AG04450 (cell line): ENCODE measurements around the gene CENPP. TPM values are rescaled to one million over a fixed set of nuclear protein-coding genes. Genes with fewer than 3 reads are reported as not detected.

Source experiments
- CTCF ChIA-PET: fragments of 300-600, 350-600 bp; formaldehyde crosslinking; extraction: SDS; loops from one replicate; lab custom pipeline; 2022; ENCODE audit warnings: antibody characterized with exemption, inconsistent platforms; lab: Charles Lee
- POLR2A ChIA-PET: fragments of 350-600 bp; formaldehyde crosslinking; extraction: SDS; loops from one replicate; lab custom pipeline; 2021; ENCODE audit warnings: antibody characterized with exemption, inconsistent platforms; lab: Yijun Ruan, JAX
- DNase-seq: peaks from one replicate; pipeline ENCODE4 v3.0.0-alpha.2; 2011; ENCODE audit warnings: low read depth, low spot score
- H3K27ac ChIP-seq: one replicate; pipeline ENCODE4 v1.5.1; 2012; ENCODE audit warnings: low read depth, low read length, control low read depth
- H3K27me3 ChIP-seq: one replicate; pipeline ENCODE4 v1.6.0; 2012; ENCODE audit warnings: low read length; ENCODE audit not compliant: control insufficient read depth, insufficient read depth
- H3K4me3 ChIP-seq: 2 replicates; pipeline ENCODE4 v1.5.1; 2011; ENCODE audit warnings: mild to moderate bottlenecking, low read depth, low read length, control low read depth
- H3K9me3 ChIP-seq: 2 replicates; pipeline ENCODE4 v1.5.1; 2012; ENCODE audit warnings: low read length; ENCODE audit not compliant: control insufficient read depth, insufficient read depth
- CTCF ChIP-seq: IDR thresholded peaks from 2 replicates; pipeline ENCODE4 v1.5.1; 2011; ENCODE audit warnings: low read depth, low read length, control low read depth, inconsistent platforms
- polyA plus RNA-seq: library from polyadenylated mRNA; depleted of rRNA; stranded (reverse); fragments of >200 nt; gene quantifications from 2 replicates; pipeline ENCODE4 v1.2.3, GENCODE V29; 2011

The CENPP gene
- polyA plus RNA-seq, 1 experiment = 4.4 TPM

- no peak overlapping the region for H3K4me3 ChIP-seq
- no peaks in the 10 kb centered on the region for H3K27me3 ChIP-seq
- no peak overlapping the region for H3K27ac ChIP-seq
- no peak for DNase-seq
- POLR2A ChIA-PET = no interaction called here
- TF ChIP-seq CTCF = no peak
- CTCF ChIA-PET = no interaction called here
- H3K9me3 ChIP-seq = no peaks in the 10 kb centered on the region; the same call in 1 of the 2 replicates
Observed at GRCh38 chr9:92658611-92659010, 332.9 kb downstream of the CENPP start.

GRCh38 chr9:92659601-92660000 lies 333.8 kb downstream of the CENPP start:
- POLR2A ChIA-PET = no interaction called here
- TF ChIP-seq CTCF = no peak
- H3K27ac ChIP-seq = no peak overlapping the region
- H3K27me3 ChIP-seq = no peaks in the 10 kb centered on the region
- no peak for DNase-seq
- no peaks in the 10 kb centered on the region; the same call in 1 of the 2 replicates for H3K9me3 ChIP-seq
- H3K4me3 ChIP-seq = no peak overlapping the region
- CTCF ChIA-PET = interaction anchor here (0.9 kb wide), 1 partner anchor 132 kb away, joined by 3 read pairs; no protein-coding TSS in a partner anchor

GRCh38 chr9:92660266-92660665 lies 334.5 kb downstream of the CENPP start:
- CTCF ChIA-PET = interaction anchor here (0.9 kb wide), 1 partner anchor 131 kb away, joined by 3 read pairs; no protein-coding TSS in a partner anchor

GRCh38 chr9:92661127-92661526 lies 335.4 kb downstream of the CENPP start:
- CTCF ChIA-PET = no interaction called here
- POLR2A ChIA-PET = no interaction called here
- no peaks in the 10 kb centered on the region for H3K9me3 ChIP-seq
- TF ChIP-seq CTCF = no peak
- H3K27me3 ChIP-seq = no peaks in the 10 kb centered on the region
- no peak overlapping the region for H3K27ac ChIP-seq
- H3K4me3 ChIP-seq = no peak overlapping the region
- no peak for DNase-seq

More at GRCh38 chr9:92660266-92660665, 334.5 kb downstream of the CENPP start:
- POLR2A ChIA-PET = no interaction called here
- Histone ChIP-seq H3K27me3 (no peaks in the 10 kb centered on the region), H3K9me3 (no peaks in the 10 kb centered on the region), H3K4me3 (no peak overlapping the region), H3K27ac (no peak overlapping the region)
- no peak for DNase-seq
- no peak for TF ChIP-seq CTCF

GRCh38 chr9:92661743-92662142 lies 336.0 kb downstream of the CENPP start:
- no peak for TF ChIP-seq CTCF
- no peak overlapping the region for H3K27ac ChIP-seq
- no peak overlapping the region for H3K4me3 ChIP-seq
- DNase-seq = no peak
- ChIA-PET CTCF (no interaction called here), POLR2A (no interaction called here)
- H3K9me3 ChIP-seq = no peaks in the 10 kb centered on the region
- H3K27me3 ChIP-seq = no peaks in the 10 kb centered on the region
